WTC11 (cell line): ENCODE results near the gene EML6. TPM values are rescaled to one million over a fixed set of nuclear protein-coding genes. Genes with fewer than 3 reads are reported as not detected.

Experiments
- ATAC-seq: fragments of 200-7000 bp; cut with Tn5 transposase; 2 replicates; pipeline ENCODE4 v1.10.0; 2021; ENCODE audit warnings: mild to moderate bottlenecking, moderate library complexity
- CTCF ChIA-PET: fragments of 300-600 bp; sonication (Branson Sonifier 250); formaldehyde crosslinking; loops from one replicate; lab custom pipeline; 2021; ENCODE audit warnings: antibody characterized with exemption; lab: Charles Lee
- POLR2A ChIA-PET: fragments of 350-600 bp; sonication (Branson Sonifier 250); formaldehyde crosslinking; loops from one replicate; lab custom pipeline; 2021; ENCODE audit warnings: antibody characterized with exemption; lab: Charles Lee
- DNase-seq: peaks from one replicate; pipeline ENCODE4 v3.0.0; 2021; ENCODE audit warnings: low spot score
- H3K27ac Mint-ChIP-seq: 2 replicates; pipeline ENCODE4 v1.8.0; 2021; ENCODE audit warnings: mixed read lengths
- H3K27me3 Mint-ChIP-seq: 2 replicates; pipeline ENCODE4 v1.8.0; 2021; ENCODE audit warnings: low read depth, mild to moderate bottlenecking, moderate library complexity, mixed read lengths
- H3K36me3 Mint-ChIP-seq: 2 replicates; pipeline ENCODE4 v1.8.0; 2021; ENCODE audit warnings: mixed read lengths
- H3K4me1 Mint-ChIP-seq: 2 replicates; pipeline ENCODE4 v1.8.0; 2022; ENCODE audit warnings: mixed read lengths
- H3K4me3 Mint-ChIP-seq: 2 replicates; pipeline ENCODE4 v1.8.0; 2021; ENCODE audit warnings: mild to moderate bottlenecking, moderate library complexity, mixed read lengths
- H3K9me3 Mint-ChIP-seq: 2 replicates; pipeline ENCODE4 v1.8.0; 2021; ENCODE audit warnings: mixed read lengths
- CBFB ChIP-seq: sonication (generic); formaldehyde crosslinking; IDR thresholded peaks from 2 replicates; pipeline ENCODE4 v1.8.1; 2022; ENCODE audit warnings: mild to moderate bottlenecking, low read depth, missing genetic modification reagents
- ELF4 ChIP-seq: sonication (generic); formaldehyde crosslinking; IDR thresholded peaks from 2 replicates; pipeline ENCODE4 v1.8.1; 2022; ENCODE audit warnings: low read depth, mild to moderate bottlenecking, moderate library complexity, missing genetic modification reagents
- JAZF1 ChIP-seq: fragments of 250-450 bp; sonication (Bioruptor Pico); IDR thresholded peaks from 2 replicates; pipeline ENCODE4 v1.9.0; 2021; ENCODE audit warnings: moderate library complexity, mild to moderate bottlenecking, inconsistent platforms
- KAT7 ChIP-seq: sonication (generic); formaldehyde crosslinking; IDR thresholded peaks from 2 replicates; pipeline ENCODE4 v1.8.1; 2023; ENCODE audit warnings: missing genetic modification reagents, mild to moderate bottlenecking, borderline replicate concordance
- NR2C2 ChIP-seq: sonication (generic); formaldehyde crosslinking; IDR thresholded peaks from 2 replicates; pipeline ENCODE4 v1.8.0; 2022; ENCODE audit warnings: mild to moderate bottlenecking, missing genetic modification reagents
- TEAD1 ChIP-seq: sonication (generic); formaldehyde crosslinking; IDR thresholded peaks from 2 replicates; pipeline ENCODE4 v1.8.0; 2022; ENCODE audit warnings: mild to moderate bottlenecking, missing genetic modification reagents
- USF1 ChIP-seq: sonication (generic); formaldehyde crosslinking; IDR thresholded peaks from 2 replicates; pipeline ENCODE4 v1.8.0; 2022; ENCODE audit warnings: mild to moderate bottlenecking, missing genetic modification reagents
- ZBTB43 ChIP-seq: sonication (generic); formaldehyde crosslinking; IDR thresholded peaks from 2 replicates; pipeline ENCODE4 v1.8.1; 2023; ENCODE audit warnings: mild to moderate bottlenecking, missing genetic modification reagents
- ZNF138 ChIP-seq: sonication (generic); formaldehyde crosslinking; conservative IDR thresholded peaks from 2 replicates; pipeline ENCODE4 v1.8.1; 2022; ENCODE audit warnings: mild to moderate bottlenecking, moderate library complexity, missing genetic modification reagents
- ZNF232 ChIP-seq: sonication (generic); formaldehyde crosslinking; IDR thresholded peaks from 2 replicates; pipeline ENCODE4 v1.8.0; 2022; ENCODE audit warnings: mild to moderate bottlenecking, missing genetic modification reagents
- ZNF416 ChIP-seq: fragments of 250-450 bp; sonication (Bioruptor Pico); IDR thresholded peaks from 2 replicates; pipeline ENCODE4 v1.9.0; 2021; ENCODE audit warnings: mild to moderate bottlenecking, inconsistent platforms
- total RNA-seq: library from RNA; stranded (reverse); gene quantifications from 3 replicates; pipeline ENCODE4 v1.2.3, GENCODE V29; 2021
- TF ChIP-seq, protein P1 (sequence below): sonication (generic); formaldehyde crosslinking; IDR thresholded peaks from 2 replicates; pipeline ENCODE4 v1.8.1; 2023; ENCODE audit warnings: mild to moderate bottlenecking, missing genetic modification reagents
- TF ChIP-seq, protein P2 (sequence below): sonication (generic); formaldehyde crosslinking; IDR thresholded peaks from 2 replicates; pipeline ENCODE4 v1.8.1; 2023; ENCODE audit warnings: mild to moderate bottlenecking, moderate library complexity, missing genetic modification reagents
- TF ChIP-seq, protein P3 (sequence below): sonication (generic); formaldehyde crosslinking; conservative IDR thresholded peaks from 2 replicates; pipeline ENCODE4 v1.8.1; 2023; ENCODE audit warnings: mild to moderate bottlenecking, low read depth, missing genetic modification reagents, moderate library complexity
- TF ChIP-seq, protein P4 (sequence below): sonication (generic); formaldehyde crosslinking; IDR thresholded peaks from 2 replicates; pipeline ENCODE4 v1.8.0; 2022; ENCODE audit warnings: mild to moderate bottlenecking, missing genetic modification reagents

EML6 gene
- total RNA-seq, 1 experiment from 2014 or later: 2.1 TPM

DNA sequence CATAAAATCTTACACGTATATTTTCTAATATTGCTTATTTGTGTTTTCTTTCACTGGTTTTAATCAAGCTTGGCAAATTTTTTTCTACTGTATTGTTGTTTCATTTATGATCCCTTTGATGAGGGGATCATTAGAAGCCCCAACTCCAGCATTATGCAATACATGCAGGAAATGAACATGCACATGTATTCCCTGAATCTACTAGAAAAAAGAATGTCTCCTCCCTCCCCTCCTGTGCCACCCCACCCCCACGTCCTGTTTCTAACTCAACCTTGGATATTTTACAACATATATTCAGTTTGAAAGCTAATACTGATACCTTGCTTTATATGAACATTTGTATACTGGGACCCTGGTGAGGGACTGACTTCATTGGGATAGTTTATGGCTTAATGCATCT lies 53.0 kb downstream of the EML6 start:
- H3K9me3 Mint-ChIP-seq: peaks cover 26% of the 10 kb centered on the region

More for the DNA sequence above, 53.0 kb downstream of the EML6 start:
- Mint-ChIP-seq H3K36me3 (peaks cover 3% of the 10 kb centered on the region), H3K27me3 (no peaks in the 10 kb centered on the region), H3K4me3 (no peak overlapping the region), H3K27ac (no peak overlapping the region), H3K4me1 (no peaks in the 10 kb centered on the region)
- ATAC-seq: no peak
- ChIA-PET POLR2A (no interaction called here), CTCF (no interaction called here)
- TF ChIP-seq ZBTB43 (CRISPR knock-in tag) (no peak), ELF4 (CRISPR knock-in tag) (no peak), ZNF138 (CRISPR knock-in tag) (no peak), ZNF416 (CRISPR knock-in tag) (no peak), USF1 (no peak), KAT7 (CRISPR knock-in tag) (no peak), ZNF232 (no peak), NR2C2 (CRISPR knock-in tag) (no peak), JAZF1 (no peak), TEAD1 (CRISPR knock-in tag) (no peak), CBFB (CRISPR knock-in tag) (no peak)
- TF ChIP-seq, protein P1, sequence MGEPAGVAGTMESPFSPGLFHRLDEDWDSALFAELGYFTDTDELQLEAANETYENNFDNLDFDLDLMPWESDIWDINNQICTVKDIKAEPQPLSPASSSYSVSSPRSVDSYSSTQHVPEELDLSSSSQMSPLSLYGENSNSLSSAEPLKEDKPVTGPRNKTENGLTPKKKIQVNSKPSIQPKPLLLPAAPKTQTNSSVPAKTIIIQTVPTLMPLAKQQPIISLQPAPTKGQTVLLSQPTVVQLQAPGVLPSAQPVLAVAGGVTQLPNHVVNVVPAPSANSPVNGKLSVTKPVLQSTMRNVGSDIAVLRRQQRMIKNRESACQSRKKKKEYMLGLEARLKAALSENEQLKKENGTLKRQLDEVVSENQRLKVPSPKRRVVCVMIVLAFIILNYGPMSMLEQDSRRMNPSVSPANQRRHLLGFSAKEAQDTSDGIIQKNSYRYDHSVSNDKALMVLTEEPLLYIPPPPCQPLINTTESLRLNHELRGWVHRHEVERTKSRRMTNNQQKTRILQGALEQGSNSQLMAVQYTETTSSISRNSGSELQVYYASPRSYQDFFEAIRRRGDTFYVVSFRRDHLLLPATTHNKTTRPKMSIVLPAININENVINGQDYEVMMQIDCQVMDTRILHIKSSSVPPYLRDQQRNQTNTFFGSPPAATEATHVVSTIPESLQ (CRISPR knock-in tag): no peak
- TF ChIP-seq, protein P2, sequence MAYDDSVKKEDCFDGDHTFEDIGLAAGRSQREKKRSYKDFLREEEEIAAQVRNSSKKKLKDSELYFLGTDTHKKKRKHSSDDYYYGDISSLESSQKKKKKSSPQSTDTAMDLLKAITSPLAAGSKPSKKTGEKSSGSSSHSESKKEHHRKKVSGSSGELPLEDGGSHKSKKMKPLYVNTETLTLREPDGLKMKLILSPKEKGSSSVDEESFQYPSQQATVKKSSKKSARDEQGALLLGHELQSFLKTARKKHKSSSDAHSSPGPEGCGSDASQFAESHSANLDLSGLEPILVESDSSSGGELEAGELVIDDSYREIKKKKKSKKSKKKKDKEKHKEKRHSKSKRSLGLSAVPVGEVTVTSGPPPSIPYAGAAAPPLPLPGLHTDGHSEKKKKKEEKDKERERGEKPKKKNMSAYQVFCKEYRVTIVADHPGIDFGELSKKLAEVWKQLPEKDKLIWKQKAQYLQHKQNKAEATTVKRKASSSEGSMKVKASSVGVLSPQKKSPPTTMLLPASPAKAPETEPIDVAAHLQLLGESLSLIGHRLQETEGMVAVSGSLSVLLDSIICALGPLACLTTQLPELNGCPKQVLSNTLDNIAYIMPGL: no peak
- TF ChIP-seq, protein P3, sequence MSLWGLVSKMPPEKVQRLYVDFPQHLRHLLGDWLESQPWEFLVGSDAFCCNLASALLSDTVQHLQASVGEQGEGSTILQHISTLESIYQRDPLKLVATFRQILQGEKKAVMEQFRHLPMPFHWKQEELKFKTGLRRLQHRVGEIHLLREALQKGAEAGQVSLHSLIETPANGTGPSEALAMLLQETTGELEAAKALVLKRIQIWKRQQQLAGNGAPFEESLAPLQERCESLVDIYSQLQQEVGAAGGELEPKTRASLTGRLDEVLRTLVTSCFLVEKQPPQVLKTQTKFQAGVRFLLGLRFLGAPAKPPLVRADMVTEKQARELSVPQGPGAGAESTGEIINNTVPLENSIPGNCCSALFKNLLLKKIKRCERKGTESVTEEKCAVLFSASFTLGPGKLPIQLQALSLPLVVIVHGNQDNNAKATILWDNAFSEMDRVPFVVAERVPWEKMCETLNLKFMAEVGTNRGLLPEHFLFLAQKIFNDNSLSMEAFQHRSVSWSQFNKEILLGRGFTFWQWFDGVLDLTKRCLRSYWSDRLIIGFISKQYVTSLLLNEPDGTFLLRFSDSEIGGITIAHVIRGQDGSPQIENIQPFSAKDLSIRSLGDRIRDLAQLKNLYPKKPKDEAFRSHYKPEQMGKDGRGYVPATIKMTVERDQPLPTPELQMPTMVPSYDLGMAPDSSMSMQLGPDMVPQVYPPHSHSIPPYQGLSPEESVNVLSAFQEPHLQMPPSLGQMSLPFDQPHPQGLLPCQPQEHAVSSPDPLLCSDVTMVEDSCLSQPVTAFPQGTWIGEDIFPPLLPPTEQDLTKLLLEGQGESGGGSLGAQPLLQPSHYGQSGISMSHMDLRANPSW (CRISPR knock-in tag): no peak
- TF ChIP-seq, protein P4, sequence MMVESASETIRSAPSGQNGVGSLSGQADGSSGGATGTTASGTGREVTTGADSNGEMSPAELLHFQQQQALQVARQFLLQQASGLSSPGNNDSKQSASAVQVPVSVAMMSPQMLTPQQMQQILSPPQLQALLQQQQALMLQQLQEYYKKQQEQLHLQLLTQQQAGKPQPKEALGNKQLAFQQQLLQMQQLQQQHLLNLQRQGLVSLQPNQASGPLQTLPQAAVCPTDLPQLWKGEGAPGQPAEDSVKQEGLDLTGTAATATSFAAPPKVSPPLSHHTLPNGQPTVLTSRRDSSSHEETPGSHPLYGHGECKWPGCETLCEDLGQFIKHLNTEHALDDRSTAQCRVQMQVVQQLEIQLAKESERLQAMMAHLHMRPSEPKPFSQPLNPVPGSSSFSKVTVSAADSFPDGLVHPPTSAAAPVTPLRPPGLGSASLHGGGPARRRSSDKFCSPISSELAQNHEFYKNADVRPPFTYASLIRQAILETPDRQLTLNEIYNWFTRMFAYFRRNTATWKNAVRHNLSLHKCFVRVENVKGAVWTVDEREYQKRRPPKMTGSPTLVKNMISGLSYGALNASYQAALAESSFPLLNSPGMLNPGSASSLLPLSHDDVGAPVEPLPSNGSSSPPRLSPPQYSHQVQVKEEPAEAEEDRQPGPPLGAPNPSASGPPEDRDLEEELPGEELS: no peak
- no peak for DNase-seq
